ENCODE measurements around the gene CLDN6. TPM values are rescaled to one million over a fixed set of nuclear protein-coding genes. Genes with fewer than 3 reads are reported as not detected.

The CLDN6 gene
- total and polyA plus RNA-seq, 9 of the 15 experiments (the other 6 are each of a cell fraction or from before 2014, with no cell fraction given) = 0.22 to 0.75 (median 0.38) TPM; not detected in 3

DNA sequence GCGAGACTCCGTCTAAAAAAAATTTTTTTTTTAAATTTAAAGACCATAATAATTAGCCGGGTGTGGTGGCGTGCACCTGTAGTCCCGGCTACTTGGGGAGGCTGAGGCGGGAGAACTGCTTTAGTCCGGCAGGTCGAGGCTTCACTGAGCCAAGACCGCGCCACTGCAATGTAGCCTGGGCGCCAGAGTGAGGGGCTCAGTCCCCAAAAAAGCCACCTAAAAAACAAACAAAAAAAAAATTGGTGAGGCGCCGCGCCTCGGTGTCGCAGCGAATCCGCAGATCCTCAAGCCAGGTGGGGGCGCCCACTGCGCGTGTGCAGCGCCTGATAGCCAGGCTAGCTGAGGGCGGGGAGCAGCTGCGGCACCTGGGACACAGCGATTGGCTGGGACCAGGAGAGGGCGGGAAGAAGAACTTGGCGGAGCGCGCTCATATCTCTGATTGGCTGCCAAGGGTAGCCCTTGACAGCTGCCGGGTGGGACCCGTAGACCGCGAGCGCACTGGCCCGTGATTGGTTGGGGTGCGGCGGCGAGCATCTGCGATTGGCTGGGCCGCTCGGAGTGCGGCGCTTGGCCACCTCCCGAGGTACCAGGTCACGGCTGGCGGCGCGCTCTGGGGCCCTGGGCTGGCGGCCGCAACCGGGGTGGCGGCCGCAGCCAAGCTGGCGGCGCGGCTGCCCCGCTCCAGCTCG, 14.3 kb downstream of the CLDN6 start (continued):
- no peak for TF ChIP-seq POLR2B (IDR thresholded peaks at IDR 0.05; ENCODE audit: low read depth, partially characterized antibody)
- TF ChIP-seq ESRRB (CRISPR knock-in tag; IDR thresholded peaks at IDR 0.05; ENCODE audit: borderline replicate concordance) = no peak
- no peak; the same call in none of the 2 replicates for TF ChIP-seq CREM (IDR thresholded peaks at IDR 0.05; ENCODE audit: low read depth)
- no peak for TF ChIP-seq SMARCE1 (IDR thresholded peaks at IDR 0.05)
- no peak for TF ChIP-seq PHF20 (IDR thresholded peaks at IDR 0.05; ENCODE audit: partially characterized antibody)
- no peak for TF ChIP-seq NCOR1 (IDR thresholded peaks at IDR 0.05)
- TF ChIP-seq, protein P1, sequence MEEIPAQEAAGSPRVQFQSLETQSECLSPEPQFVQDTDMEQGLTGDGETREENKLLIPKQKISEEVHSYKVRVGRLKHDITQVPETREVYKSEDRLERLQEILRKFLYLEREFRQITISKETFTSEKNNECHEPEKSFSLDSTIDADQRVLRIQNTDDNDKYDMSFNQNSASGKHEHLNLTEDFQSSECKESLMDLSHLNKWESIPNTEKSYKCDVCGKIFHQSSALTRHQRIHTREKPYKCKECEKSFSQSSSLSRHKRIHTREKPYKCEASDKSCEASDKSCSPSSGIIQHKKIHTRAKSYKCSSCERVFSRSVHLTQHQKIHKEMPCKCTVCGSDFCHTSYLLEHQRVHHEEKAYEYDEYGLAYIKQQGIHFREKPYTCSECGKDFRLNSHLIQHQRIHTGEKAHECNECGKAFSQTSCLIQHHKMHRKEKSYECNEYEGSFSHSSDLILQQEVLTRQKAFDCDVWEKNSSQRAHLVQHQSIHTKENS (CRISPR knock-in tag; IDR thresholded peaks at IDR 0.05) = no peak
- TF ChIP-seq, protein P2, sequence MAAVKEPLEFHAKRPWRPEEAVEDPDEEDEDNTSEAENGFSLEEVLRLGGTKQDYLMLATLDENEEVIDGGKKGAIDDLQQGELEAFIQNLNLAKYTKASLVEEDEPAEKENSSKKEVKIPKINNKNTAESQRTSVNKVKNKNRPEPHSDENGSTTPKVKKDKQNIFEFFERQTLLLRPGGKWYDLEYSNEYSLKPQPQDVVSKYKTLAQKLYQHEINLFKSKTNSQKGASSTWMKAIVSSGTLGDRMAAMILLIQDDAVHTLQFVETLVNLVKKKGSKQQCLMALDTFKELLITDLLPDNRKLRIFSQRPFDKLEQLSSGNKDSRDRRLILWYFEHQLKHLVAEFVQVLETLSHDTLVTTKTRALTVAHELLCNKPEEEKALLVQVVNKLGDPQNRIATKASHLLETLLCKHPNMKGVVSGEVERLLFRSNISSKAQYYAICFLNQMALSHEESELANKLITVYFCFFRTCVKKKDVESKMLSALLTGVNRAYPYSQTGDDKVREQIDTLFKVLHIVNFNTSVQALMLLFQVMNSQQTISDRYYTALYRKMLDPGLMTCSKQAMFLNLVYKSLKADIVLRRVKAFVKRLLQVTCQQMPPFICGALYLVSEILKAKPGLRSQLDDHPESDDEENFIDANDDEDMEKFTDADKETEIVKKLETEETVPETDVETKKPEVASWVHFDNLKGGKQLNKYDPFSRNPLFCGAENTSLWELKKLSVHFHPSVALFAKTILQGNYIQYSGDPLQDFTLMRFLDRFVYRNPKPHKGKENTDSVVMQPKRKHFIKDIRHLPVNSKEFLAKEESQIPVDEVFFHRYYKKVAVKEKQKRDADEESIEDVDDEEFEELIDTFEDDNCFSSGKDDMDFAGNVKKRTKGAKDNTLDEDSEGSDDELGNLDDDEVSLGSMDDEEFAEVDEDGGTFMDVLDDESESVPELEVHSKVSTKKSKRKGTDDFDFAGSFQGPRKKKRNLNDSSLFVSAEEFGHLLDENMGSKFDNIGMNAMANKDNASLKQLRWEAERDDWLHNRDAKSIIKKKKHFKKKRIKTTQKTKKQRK (IDR thresholded peaks at IDR 0.05; ENCODE audit: borderline replicate concordance, low read depth, low read length) = peak; percentile 61; the same call in 1 of the 2 replicates
- TF ChIP-seq BMI1 (IDR thresholded peaks at IDR 0.05; ENCODE audit: low read length) = no peak
- no peak for TF ChIP-seq ZEB2 (IDR thresholded peaks at IDR 0.05)
- no peak for TF ChIP-seq TEAD1 (CRISPR knock-in tag; IDR thresholded peaks at IDR 0.05)
- TF ChIP-seq, protein P3, sequence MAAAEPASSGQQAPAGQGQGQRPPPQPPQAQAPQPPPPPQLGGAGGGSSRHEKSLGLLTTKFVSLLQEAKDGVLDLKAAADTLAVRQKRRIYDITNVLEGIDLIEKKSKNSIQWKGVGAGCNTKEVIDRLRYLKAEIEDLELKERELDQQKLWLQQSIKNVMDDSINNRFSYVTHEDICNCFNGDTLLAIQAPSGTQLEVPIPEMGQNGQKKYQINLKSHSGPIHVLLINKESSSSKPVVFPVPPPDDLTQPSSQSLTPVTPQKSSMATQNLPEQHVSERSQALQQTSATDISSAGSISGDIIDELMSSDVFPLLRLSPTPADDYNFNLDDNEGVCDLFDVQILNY (CRISPR knock-in tag; IDR thresholded peaks at IDR 0.05) = no peak
- no peak for TF ChIP-seq LCOR (CRISPR knock-in tag; IDR thresholded peaks at IDR 0.05)
- TF ChIP-seq, protein P4, sequence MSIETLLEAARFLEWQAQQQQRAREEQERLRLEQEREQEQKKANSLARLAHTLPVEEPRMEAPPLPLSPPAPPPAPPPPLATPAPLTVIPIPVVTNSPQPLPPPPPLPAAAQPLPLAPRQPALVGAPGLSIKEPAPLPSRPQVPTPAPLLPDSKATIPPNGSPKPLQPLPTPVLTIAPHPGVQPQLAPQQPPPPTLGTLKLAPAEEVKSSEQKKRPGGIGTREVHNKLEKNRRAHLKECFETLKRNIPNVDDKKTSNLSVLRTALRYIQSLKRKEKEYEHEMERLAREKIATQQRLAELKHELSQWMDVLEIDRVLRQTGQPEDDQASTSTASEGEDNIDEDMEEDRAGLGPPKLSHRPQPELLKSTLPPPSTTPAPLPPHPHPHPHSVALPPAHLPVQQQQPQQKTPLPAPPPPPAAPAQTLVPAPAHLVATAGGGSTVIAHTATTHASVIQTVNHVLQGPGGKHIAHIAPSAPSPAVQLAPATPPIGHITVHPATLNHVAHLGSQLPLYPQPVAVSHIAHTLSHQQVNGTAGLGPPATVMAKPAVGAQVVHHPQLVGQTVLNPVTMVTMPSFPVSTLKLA (conservative IDR thresholded peaks at IDR 0.05) = peak; percentile 79 to 80
- TF ChIP-seq, protein P5, sequence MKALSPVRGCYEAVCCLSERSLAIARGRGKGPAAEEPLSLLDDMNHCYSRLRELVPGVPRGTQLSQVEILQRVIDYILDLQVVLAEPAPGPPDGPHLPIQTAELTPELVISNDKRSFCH (CRISPR knock-in tag; IDR thresholded peaks at IDR 0.05) = no peak
- TF ChIP-seq, protein P5 (tag; IDR thresholded peaks at IDR 0.05) = no peak
- TF ChIP-seq, protein P6, sequence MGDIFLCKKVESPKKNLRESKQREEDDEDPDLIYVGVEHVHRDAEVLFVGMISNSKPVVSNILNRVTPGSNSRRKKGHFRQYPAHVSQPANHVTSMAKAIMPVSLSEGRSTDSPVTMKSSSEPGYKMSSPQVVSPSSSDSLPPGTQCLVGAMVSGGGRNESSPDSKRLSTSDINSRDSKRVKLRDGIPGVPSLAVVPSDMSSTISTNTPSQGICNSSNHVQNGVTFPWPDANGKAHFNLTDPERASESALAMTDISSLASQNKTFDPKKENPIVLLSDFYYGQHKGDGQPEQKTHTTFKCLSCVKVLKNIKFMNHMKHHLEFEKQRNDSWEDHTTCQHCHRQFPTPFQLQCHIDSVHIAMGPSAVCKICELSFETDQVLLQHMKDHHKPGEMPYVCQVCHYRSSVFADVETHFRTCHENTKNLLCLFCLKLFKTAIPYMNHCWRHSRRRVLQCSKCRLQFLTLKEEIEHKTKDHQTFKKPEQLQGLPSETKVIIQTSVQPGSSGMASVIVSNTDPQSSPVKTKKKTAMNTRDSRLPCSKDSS (IDR thresholded peaks at IDR 0.05; ENCODE audit: low read depth, partially characterized antibody) = no peak
- no peak for TF ChIP-seq CBFA2T2 (conservative IDR thresholded peaks at IDR 0.05)
- no peak for TF ChIP-seq HDAC3 (IDR thresholded peaks at IDR 0.05; ENCODE audit: borderline replicate concordance, partially characterized antibody)

Measured in K562 (cell line).